HepG2 (cell line): ENCODE data around the gene MSANTD2. TPM values are rescaled to one million over a fixed set of nuclear protein-coding genes. Genes with fewer than 3 reads are reported as not detected.

Source experiments
- FOXO1 ChIP-seq: sonication (generic); formaldehyde crosslinking; IDR thresholded peaks from 2 replicates; pipeline ENCODE4 v1.4.0; 2020; ENCODE audit warnings: missing genetic modification reagents
- JDP2 ChIP-seq: sonication (generic); formaldehyde crosslinking; IDR thresholded peaks from 2 replicates; pipeline ENCODE4 v1.8.1; 2022; ENCODE audit warnings: missing genetic modification reagents, borderline replicate concordance
- NRL ChIP-seq: sonication (generic); formaldehyde crosslinking; IDR thresholded peaks from 2 replicates; pipeline ENCODE4 v1.5.0; 2020; ENCODE audit warnings: missing genetic modification reagents, mild to moderate bottlenecking, moderate library complexity, borderline replicate concordance
- PATZ1 ChIP-seq: sonication (generic); formaldehyde crosslinking; IDR thresholded peaks from 2 replicates; pipeline ENCODE4 v1.4.0; 2020; ENCODE audit warnings: missing genetic modification reagents
- PHB2 ChIP-seq: fragments of 450-650 bp; IDR thresholded peaks from 2 replicates; pipeline ENCODE4 v1.6.1; 2018; ENCODE audit not compliant: partially characterized antibody
- PHF21A ChIP-seq: sonication (generic); formaldehyde crosslinking; IDR thresholded peaks from 2 replicates; pipeline ENCODE4 v1.5.0; 2020; ENCODE audit warnings: mild to moderate bottlenecking, missing genetic modification reagents
- RBFOX2 ChIP-seq: fragments of 200-400 bp; formaldehyde crosslinking; IDR thresholded peaks from 2 replicates; pipeline ENCODE4 v1.6.1; 2017; ENCODE audit warnings: low read depth, mild to moderate bottlenecking, low read length
- SALL1 ChIP-seq: sonication (generic); formaldehyde crosslinking; IDR thresholded peaks from 2 replicates; pipeline ENCODE4 v1.8.0; 2022; ENCODE audit warnings: mild to moderate bottlenecking, missing genetic modification reagents
- THAP7 ChIP-seq: sonication (generic); formaldehyde crosslinking; IDR thresholded peaks from 2 replicates; pipeline ENCODE4 v1.8.1; 2023; ENCODE audit warnings: mild to moderate bottlenecking, missing genetic modification reagents
- ZNF382 ChIP-seq: sonication (generic); formaldehyde crosslinking; IDR thresholded peaks from 2 replicates; pipeline ENCODE4 v1.5.0; 2020; ENCODE audit warnings: missing genetic modification reagents, mild to moderate bottlenecking, borderline replicate concordance
- ZNF616 ChIP-seq: sonication (generic); formaldehyde crosslinking; IDR thresholded peaks from 2 replicates; pipeline ENCODE4 v1.5.0; 2020; ENCODE audit warnings: low read depth, mild to moderate bottlenecking, missing genetic modification reagents
- ZNF768 ChIP-seq: sonication (generic); formaldehyde crosslinking; IDR thresholded peaks from 2 replicates; pipeline ENCODE4 v1.4.0; 2020; ENCODE audit warnings: missing genetic modification reagents
- polyA plus RNA-seq, 8 experiments: library from polyadenylated mRNA; depleted of rRNA in 3 of 8; stranded (reverse) in 7 of 8; unstranded in 1 of 8; fragments of >200 nt; fragmentation: Illumina TruSeq in 4 of 8; extraction: Trizol in 4 of 8; gene quantifications; 2 replicates each; pipeline versions ENCODE4 v1.2.1 to v1.2.3, GENCODE V29; 2011 to 2016; ENCODE audit warnings: low read depth in 4 of 8, missing spikeins in 1 of 8, mixed read lengths in 1 of 8; ENCODE audit not compliant: insufficient read depth in 1 of 8
- total RNA-seq, 5 experiments: library from RNA; depleted of rRNA; stranded (reverse); fragments of >200 nt; fragmentation: Illumina TruSeq; extraction: Trizol; gene quantifications; 2 replicates each; pipeline ENCODE4 v1.2.3, GENCODE V29; 2016; ENCODE audit warnings: low read depth in 1 of 5
- TF ChIP-seq, protein P1 (sequence below): sonication (generic); formaldehyde crosslinking; conservative IDR thresholded peaks from 2 replicates; pipeline ENCODE4 v1.8.0; 2022; ENCODE audit warnings: missing genetic modification reagents
- TF ChIP-seq, protein P2 (sequence below): sonication (generic); formaldehyde crosslinking; IDR thresholded peaks from 2 replicates; pipeline ENCODE4 v1.8.0; 2022; ENCODE audit warnings: missing genetic modification reagents, mild to moderate bottlenecking, borderline replicate concordance
- TF ChIP-seq, protein P3 (sequence below): sonication (generic); formaldehyde crosslinking; IDR thresholded peaks from 2 replicates; pipeline ENCODE4 v1.8.0; 2022; ENCODE audit warnings: mild to moderate bottlenecking, missing genetic modification reagents
- TF ChIP-seq, protein P4 (sequence below): sonication (generic); formaldehyde crosslinking; conservative IDR thresholded peaks from 2 replicates; pipeline ENCODE4 v1.4.0; 2020; ENCODE audit warnings: missing genetic modification reagents

The MSANTD2 gene
- total and polyA plus RNA-seq, 2 of the 13 experiments (the other 11 are each of a cell fraction or from before 2014, with no cell fraction given) = 8.7 to 10.1 TPM

- TF ChIP-seq PATZ1 (CRISPR knock-in tag) = peak; percentile 78
- peak; percentile 51; the same call in 1 of the 2 replicates for TF ChIP-seq PHF21A (CRISPR knock-in tag)
- TF ChIP-seq JDP2 = no peak
- TF ChIP-seq ZNF768 (CRISPR knock-in tag) = peak; percentile 79
- TF ChIP-seq THAP7 (CRISPR knock-in tag) = peak; percentile 76; the same call in 1 of the 2 replicates
- TF ChIP-seq, protein P1, sequence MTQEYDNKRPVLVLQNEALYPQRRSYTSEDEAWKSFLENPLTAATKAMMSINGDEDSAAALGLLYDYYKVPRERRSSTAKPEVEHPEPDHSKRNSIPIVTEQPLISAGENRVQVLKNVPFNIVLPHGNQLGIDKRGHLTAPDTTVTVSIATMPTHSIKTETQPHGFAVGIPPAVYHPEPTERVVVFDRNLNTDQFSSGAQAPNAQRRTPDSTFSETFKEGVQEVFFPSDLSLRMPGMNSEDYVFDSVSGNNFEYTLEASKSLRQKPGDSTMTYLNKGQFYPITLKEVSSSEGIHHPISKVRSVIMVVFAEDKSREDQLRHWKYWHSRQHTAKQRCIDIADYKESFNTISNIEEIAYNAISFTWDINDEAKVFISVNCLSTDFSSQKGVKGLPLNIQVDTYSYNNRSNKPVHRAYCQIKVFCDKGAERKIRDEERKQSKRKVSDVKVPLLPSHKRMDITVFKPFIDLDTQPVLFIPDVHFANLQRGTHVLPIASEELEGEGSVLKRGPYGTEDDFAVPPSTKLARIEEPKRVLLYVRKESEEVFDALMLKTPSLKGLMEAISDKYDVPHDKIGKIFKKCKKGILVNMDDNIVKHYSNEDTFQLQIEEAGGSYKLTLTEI = no peak
- TF ChIP-seq RBFOX2 = peak; percentile 98
- TF ChIP-seq, protein P2, sequence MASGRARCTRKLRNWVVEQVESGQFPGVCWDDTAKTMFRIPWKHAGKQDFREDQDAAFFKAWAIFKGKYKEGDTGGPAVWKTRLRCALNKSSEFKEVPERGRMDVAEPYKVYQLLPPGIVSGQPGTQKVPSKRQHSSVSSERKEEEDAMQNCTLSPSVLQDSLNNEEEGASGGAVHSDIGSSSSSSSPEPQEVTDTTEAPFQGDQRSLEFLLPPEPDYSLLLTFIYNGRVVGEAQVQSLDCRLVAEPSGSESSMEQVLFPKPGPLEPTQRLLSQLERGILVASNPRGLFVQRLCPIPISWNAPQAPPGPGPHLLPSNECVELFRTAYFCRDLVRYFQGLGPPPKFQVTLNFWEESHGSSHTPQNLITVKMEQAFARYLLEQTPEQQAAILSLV (CRISPR knock-in tag) = peak; percentile 78; the same call in 1 of the 2 replicates
- TF ChIP-seq, protein P3, sequence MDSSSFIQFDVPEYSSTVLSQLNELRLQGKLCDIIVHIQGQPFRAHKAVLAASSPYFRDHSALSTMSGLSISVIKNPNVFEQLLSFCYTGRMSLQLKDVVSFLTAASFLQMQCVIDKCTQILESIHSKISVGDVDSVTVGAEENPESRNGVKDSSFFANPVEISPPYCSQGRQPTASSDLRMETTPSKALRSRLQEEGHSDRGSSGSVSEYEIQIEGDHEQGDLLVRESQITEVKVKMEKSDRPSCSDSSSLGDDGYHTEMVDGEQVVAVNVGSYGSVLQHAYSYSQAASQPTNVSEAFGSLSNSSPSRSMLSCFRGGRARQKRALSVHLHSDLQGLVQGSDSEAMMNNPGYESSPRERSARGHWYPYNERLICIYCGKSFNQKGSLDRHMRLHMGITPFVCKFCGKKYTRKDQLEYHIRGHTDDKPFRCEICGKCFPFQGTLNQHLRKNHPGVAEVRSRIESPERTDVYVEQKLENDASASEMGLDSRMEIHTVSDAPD (CRISPR knock-in tag) = no peak
- TF ChIP-seq PHB2 = no peak
- peak; percentile 80 for TF ChIP-seq SALL1 (CRISPR knock-in tag)
- no peak for TF ChIP-seq ZNF382 (CRISPR knock-in tag)
- TF ChIP-seq, protein P4, sequence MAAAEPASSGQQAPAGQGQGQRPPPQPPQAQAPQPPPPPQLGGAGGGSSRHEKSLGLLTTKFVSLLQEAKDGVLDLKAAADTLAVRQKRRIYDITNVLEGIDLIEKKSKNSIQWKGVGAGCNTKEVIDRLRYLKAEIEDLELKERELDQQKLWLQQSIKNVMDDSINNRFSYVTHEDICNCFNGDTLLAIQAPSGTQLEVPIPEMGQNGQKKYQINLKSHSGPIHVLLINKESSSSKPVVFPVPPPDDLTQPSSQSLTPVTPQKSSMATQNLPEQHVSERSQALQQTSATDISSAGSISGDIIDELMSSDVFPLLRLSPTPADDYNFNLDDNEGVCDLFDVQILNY (CRISPR knock-in tag) = peak; percentile 59; the same call in 1 of the 2 replicates
- peak; percentile 83 for TF ChIP-seq NRL (CRISPR knock-in tag)
- peak; percentile 58; the same call in 1 of the 2 replicates for TF ChIP-seq FOXO1 (CRISPR knock-in tag)
- 0 out of 2 replicates have a peak, but pooled peaks have one; percentile 82 for TF ChIP-seq ZNF616
These were observed at the start of gene MSANTD2 (continued) for GRCh38 chr11:124800226-124800929.
